HFFc6 (cell line): Measurements from ENCODE around the gene USH2A. TPM values are rescaled to one million over a fixed set of nuclear protein-coding genes. Genes with fewer than 3 reads are reported as not detected.

Experiments used
- DNase-seq: peaks from one replicate; pipeline ENCODE4 v3.0.0-alpha.2; 2018
- H3K27ac Mint-ChIP-seq: 2 replicates; pipeline ENCODE4 v1.8.0; 2020; ENCODE audit warnings: mild to moderate bottlenecking, mixed read lengths
- H3K27me3 Mint-ChIP-seq: 2 replicates; pipeline ENCODE4 v1.8.0; 2021; ENCODE audit warnings: mild to moderate bottlenecking, moderate library complexity, mixed read lengths; ENCODE audit not compliant: insufficient read depth
- H3K36me3 Mint-ChIP-seq: 2 replicates; pipeline ENCODE4 v1.8.0; 2021; ENCODE audit warnings: low read depth, mixed read lengths
- H3K4me1 Mint-ChIP-seq: 2 replicates; pipeline ENCODE4 v1.8.0; 2020; ENCODE audit warnings: low read depth, mixed read lengths
- H3K4me3 Mint-ChIP-seq: 2 replicates; pipeline ENCODE4 v1.8.0; 2020; ENCODE audit warnings: mild to moderate bottlenecking, moderate library complexity, mixed read lengths
- H3K9me3 Mint-ChIP-seq: 2 replicates; pipeline ENCODE4 v1.8.0; 2020; ENCODE audit warnings: mild to moderate bottlenecking, mixed read lengths
- total RNA-seq, 6 experiments: library from RNA; stranded (reverse); fragmentation: NEBNext Ultra II Directional; extraction: Animal tissue kit (Norgen Biotek cat#: 25700); gene quantifications; 2 replicates in 1 of 6; 3 replicates in 5 of 6; pipeline ENCODE4 v1.2.3, GENCODE V29; 2021
- TF ChIP-seq, protein P1 (sequence below): fragments of 200-600 bp; sonication (generic); IDR thresholded peaks from 2 replicates; pipeline ENCODE4 v1.5.0; 2021; ENCODE audit warnings: antibody characterized with exemption, mild to moderate bottlenecking

USH2A gene
- total RNA-seq, 6 experiments from 2014 or later = 0.02 to 0.07 (median 0.04) TPM

- Mint-ChIP-seq H3K9me3 (no peaks in the 10 kb centered on the region), H3K36me3 (no peaks in the 10 kb centered on the region), H3K4me1 (no peaks in the 10 kb centered on the region), H3K27ac (no peak overlapping the region), H3K4me3 (no peak overlapping the region), H3K27me3 (peaks cover 5% of the 10 kb centered on the region; the same call in 1 of the 2 replicates)
- DNase-seq = no peak
- TF ChIP-seq, protein P1, sequence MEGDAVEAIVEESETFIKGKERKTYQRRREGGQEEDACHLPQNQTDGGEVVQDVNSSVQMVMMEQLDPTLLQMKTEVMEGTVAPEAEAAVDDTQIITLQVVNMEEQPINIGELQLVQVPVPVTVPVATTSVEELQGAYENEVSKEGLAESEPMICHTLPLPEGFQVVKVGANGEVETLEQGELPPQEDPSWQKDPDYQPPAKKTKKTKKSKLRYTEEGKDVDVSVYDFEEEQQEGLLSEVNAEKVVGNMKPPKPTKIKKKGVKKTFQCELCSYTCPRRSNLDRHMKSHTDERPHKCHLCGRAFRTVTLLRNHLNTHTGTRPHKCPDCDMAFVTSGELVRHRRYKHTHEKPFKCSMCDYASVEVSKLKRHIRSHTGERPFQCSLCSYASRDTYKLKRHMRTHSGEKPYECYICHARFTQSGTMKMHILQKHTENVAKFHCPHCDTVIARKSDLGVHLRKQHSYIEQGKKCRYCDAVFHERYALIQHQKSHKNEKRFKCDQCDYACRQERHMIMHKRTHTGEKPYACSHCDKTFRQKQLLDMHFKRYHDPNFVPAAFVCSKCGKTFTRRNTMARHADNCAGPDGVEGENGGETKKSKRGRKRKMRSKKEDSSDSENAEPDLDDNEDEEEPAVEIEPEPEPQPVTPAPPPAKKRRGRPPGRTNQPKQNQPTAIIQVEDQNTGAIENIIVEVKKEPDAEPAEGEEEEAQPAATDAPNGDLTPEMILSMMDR = no peak
Observed at GRCh38 chr1:216389774-216390173, 33.5 kb downstream of the USH2A start.

DNA sequence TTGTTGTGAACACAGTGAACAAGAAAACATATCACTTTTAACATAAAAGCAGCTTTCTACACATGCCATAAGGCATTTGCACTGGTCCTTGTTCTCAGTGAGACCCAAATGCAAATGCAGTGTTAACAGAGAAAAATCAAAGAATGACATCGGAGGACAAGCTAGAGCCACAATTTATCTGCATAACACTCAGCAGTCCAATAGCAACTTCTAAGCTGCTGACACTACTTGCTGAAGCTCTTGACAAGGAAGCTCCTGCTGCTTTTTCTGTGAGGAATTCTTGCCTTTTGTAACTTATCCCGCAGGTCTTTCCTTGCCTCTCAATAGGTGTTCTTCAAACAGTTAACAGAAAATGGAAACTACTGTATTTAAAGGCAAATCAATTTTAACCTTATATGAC, 34.7 kb downstream of the USH2A start:
- H3K27me3 Mint-ChIP-seq = peaks cover 5% of the 10 kb centered on the region; the same call in 1 of the 2 replicates
- TF ChIP-seq, protein P1 = no peak
- H3K4me1 Mint-ChIP-seq = no peaks in the 10 kb centered on the region
- DNase-seq = no peak
- H3K9me3 Mint-ChIP-seq = no peaks in the 10 kb centered on the region
- H3K36me3 Mint-ChIP-seq = no peaks in the 10 kb centered on the region
- no peak overlapping the region for H3K4me3 Mint-ChIP-seq
- no peak overlapping the region for H3K27ac Mint-ChIP-seq

- TF ChIP-seq, protein P1 = no peak
- no peak for DNase-seq
- H3K27me3 Mint-ChIP-seq = peaks cover 5% of the 10 kb centered on the region; the same call in 1 of the 2 replicates
- H3K27ac Mint-ChIP-seq = no peak overlapping the region
- no peaks in the 10 kb centered on the region for H3K9me3 Mint-ChIP-seq
- no peak overlapping the region for H3K4me3 Mint-ChIP-seq
- no peaks in the 10 kb centered on the region for H3K36me3 Mint-ChIP-seq
- no peaks in the 10 kb centered on the region for H3K4me1 Mint-ChIP-seq
Observed at GRCh38 chr1:216387782-216388181, 35.5 kb downstream of the USH2A start.

- Mint-ChIP-seq H3K9me3 (no peaks in the 10 kb centered on the region), H3K27ac (no peak overlapping the region)
Observed at GRCh38 chr1:216379441-216379840, 43.8 kb downstream of the USH2A start.

GRCh38 chr1:216368249-216368648, 55.0 kb downstream of the USH2A start:
- TF ChIP-seq, protein P1 = no peak
- Mint-ChIP-seq H3K27ac (no peak overlapping the region), H3K4me3 (no peak overlapping the region), H3K36me3 (no peaks in the 10 kb centered on the region), H3K9me3 (no peaks in the 10 kb centered on the region), H3K27me3 (no peaks in the 10 kb centered on the region), H3K4me1 (no peaks in the 10 kb centered on the region)
- DNase-seq = no peak

More at GRCh38 chr1:216379441-216379840, 43.8 kb downstream of the USH2A start:
- Mint-ChIP-seq H3K4me1 (no peaks in the 10 kb centered on the region), H3K27me3 (peaks cover 3% of the 10 kb centered on the region; the same call in 1 of the 2 replicates), H3K36me3 (no peaks in the 10 kb centered on the region), H3K4me3 (no peak overlapping the region)
- TF ChIP-seq, protein P1 = no peak
- DNase-seq = no peak

GRCh38 chr1:216366979-216367378, 56.3 kb downstream of the USH2A start:
- Mint-ChIP-seq H3K27ac (no peak overlapping the region), H3K4me1 (no peaks in the 10 kb centered on the region), H3K36me3 (no peaks in the 10 kb centered on the region), H3K4me3 (no peak overlapping the region), H3K27me3 (no peaks in the 10 kb centered on the region), H3K9me3 (no peaks in the 10 kb centered on the region)
- TF ChIP-seq, protein P1 = no peak
- DNase-seq = no peak
